HL-60 (cell line): ENCODE data around the gene PTPRD.

Experiments used
- DNase-seq, 2 experiments: peaks; one replicate each; pipeline ENCODE4 v3.0.0-alpha.2; 2010 to 2020; ENCODE audit warnings: low read depth in 1 of 2, low spot score in 1 of 2
- H3K27ac ChIP-seq: fragments of 250-450 bp; sonication (Bioruptor Pico); replicated peaks from 2 replicates; pipeline ENCODE4 v1.5.1; 2020; ENCODE audit warnings: mild to moderate bottlenecking, moderate library complexity
- H3K27me3 ChIP-seq: fragments of 250-450 bp; sonication (Bioruptor Pico); 2 replicates; pipeline ENCODE4 v1.5.1; 2021; ENCODE audit warnings: mild to moderate bottlenecking, moderate library complexity; ENCODE audit not compliant: insufficient read depth, poor library complexity, severe bottlenecking
- H3K4me3 ChIP-seq: replicated peaks from 2 replicates; pipeline ENCODE4 v1.5.1; 2011; ENCODE audit warnings: mild to moderate bottlenecking, control low read depth, low read length; ENCODE audit not compliant: insufficient read depth
- GABPA ChIP-seq: IDR thresholded peaks from 2 replicates; pipeline ENCODE4 v1.6.1; 2012; ENCODE audit warnings: low read depth
- POLR2AphosphoS5 ChIP-seq: IDR thresholded peaks from 2 replicates; pipeline ENCODE4 v1.6.1; 2012; ENCODE audit warnings: low read depth
- SPI1 ChIP-seq: IDR thresholded peaks from 2 replicates; pipeline ENCODE4 v1.6.1; 2012; ENCODE audit warnings: low read depth, mild to moderate bottlenecking, borderline replicate concordance
- TF ChIP-seq, protein P1 (sequence below): IDR thresholded peaks from 2 replicates; pipeline ENCODE4 v1.6.1; 2012; ENCODE audit warnings: low read depth; ENCODE audit not compliant: insufficient replicate concordance
- TF ChIP-seq, protein P2 (sequence below): IDR thresholded peaks from one replicate; pipeline ENCODE4 v1.5.1; 2011; ENCODE audit warnings: low read length, control low read depth, inconsistent platforms; ENCODE audit not compliant: insufficient read depth

PTPRD gene

DNA sequence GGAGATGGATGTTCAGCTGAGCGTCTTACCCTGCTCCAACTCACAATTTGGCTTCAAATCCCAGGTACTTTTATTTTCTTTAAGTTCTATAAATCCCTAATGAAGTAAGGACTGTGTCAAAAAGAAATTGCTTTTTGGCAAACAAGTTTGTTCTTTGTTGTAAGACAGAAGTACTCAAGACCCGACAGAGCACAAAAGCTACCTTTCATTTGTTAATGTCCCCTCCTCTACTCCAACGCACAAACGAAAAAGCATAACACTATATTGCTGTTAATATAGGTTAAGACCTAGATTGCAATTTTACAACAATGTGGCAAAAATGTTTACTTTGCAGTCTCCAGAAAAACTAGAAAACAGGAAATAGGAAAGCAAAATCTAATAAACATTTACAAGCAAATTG is 2217.8 kb downstream of the PTPRD start:
- no peak for DNase-seq
- H3K27me3 ChIP-seq, result peaks cover 3% of the 10 kb centered on the region
- TF ChIP-seq POLR2AphosphoS5 (no peak), SPI1 (no peak), GABPA (no peak)
- TF ChIP-seq, protein P1, sequence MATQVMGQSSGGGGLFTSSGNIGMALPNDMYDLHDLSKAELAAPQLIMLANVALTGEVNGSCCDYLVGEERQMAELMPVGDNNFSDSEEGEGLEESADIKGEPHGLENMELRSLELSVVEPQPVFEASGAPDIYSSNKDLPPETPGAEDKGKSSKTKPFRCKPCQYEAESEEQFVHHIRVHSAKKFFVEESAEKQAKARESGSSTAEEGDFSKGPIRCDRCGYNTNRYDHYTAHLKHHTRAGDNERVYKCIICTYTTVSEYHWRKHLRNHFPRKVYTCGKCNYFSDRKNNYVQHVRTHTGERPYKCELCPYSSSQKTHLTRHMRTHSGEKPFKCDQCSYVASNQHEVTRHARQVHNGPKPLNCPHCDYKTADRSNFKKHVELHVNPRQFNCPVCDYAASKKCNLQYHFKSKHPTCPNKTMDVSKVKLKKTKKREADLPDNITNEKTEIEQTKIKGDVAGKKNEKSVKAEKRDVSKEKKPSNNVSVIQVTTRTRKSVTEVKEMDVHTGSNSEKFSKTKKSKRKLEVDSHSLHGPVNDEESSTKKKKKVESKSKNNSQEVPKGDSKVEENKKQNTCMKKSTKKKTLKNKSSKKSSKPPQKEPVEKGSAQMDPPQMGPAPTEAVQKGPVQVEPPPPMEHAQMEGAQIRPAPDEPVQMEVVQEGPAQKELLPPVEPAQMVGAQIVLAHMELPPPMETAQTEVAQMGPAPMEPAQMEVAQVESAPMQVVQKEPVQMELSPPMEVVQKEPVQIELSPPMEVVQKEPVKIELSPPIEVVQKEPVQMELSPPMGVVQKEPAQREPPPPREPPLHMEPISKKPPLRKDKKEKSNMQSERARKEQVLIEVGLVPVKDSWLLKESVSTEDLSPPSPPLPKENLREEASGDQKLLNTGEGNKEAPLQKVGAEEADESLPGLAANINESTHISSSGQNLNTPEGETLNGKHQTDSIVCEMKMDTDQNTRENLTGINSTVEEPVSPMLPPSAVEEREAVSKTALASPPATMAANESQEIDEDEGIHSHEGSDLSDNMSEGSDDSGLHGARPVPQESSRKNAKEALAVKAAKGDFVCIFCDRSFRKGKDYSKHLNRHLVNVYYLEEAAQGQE, result no peak
- TF ChIP-seq, protein P2, sequence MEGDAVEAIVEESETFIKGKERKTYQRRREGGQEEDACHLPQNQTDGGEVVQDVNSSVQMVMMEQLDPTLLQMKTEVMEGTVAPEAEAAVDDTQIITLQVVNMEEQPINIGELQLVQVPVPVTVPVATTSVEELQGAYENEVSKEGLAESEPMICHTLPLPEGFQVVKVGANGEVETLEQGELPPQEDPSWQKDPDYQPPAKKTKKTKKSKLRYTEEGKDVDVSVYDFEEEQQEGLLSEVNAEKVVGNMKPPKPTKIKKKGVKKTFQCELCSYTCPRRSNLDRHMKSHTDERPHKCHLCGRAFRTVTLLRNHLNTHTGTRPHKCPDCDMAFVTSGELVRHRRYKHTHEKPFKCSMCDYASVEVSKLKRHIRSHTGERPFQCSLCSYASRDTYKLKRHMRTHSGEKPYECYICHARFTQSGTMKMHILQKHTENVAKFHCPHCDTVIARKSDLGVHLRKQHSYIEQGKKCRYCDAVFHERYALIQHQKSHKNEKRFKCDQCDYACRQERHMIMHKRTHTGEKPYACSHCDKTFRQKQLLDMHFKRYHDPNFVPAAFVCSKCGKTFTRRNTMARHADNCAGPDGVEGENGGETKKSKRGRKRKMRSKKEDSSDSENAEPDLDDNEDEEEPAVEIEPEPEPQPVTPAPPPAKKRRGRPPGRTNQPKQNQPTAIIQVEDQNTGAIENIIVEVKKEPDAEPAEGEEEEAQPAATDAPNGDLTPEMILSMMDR, result no peak
- no peak overlapping the region for H3K4me3 ChIP-seq
- no peak overlapping the region for H3K27ac ChIP-seq

DNA sequence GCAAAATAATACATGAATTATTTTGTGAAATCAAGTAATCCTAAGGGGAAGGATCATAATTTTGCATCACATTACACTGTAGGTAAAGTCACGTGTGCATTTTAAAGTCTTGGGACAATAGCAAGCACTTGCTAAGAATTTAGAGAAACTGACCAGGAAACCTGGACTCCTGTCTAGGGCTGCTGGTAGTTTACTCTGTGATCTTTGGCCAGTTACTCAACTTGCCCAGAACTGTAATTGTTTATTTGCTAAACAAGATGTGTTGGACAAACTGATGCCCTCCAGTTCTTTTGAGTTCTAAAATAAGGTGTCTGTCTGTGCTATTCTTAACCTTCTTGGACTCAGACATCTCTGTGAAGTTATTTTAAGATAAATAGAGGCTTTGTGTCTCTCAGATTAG is 2218.5 kb downstream of the PTPRD start:
- no peak for DNase-seq
- H3K27me3 ChIP-seq, result peaks cover 6% of the 10 kb centered on the region
- H3K27ac ChIP-seq, result no peak overlapping the region
- TF ChIP-seq GABPA, result no peak
- no peak for TF ChIP-seq POLR2AphosphoS5
- TF ChIP-seq, protein P2, result no peak
- no peak for TF ChIP-seq SPI1
- TF ChIP-seq, protein P1, result no peak
- no peak overlapping the region for H3K4me3 ChIP-seq

DNA sequence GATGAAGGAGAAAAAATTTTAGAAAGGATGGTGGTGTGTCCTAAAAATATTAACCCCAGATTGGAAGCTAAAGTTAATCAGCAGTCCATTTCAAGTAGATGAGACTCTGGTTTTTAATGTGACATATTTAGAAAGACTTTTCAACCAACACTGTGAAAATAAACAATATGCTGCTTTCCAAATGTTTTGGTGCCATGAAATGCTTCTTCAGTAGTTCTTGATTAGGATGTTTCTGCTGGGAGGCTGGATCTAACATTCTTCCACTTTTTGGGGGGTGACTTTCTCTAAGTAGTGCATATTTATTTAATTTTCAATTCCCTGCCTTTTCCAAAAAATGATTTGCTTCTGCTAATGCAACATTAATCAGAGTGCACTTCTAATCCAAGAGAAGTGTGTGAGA is 2219.9 kb downstream of the PTPRD start:
- H3K27ac ChIP-seq, result no peak overlapping the region
- DNase-seq, result no peak
- TF ChIP-seq POLR2AphosphoS5, result no peak
- TF ChIP-seq, protein P1, result no peak
- TF ChIP-seq SPI1, result no peak
- no peak for TF ChIP-seq GABPA
- TF ChIP-seq, protein P2, result no peak
- peaks cover 6% of the 10 kb centered on the region for H3K27me3 ChIP-seq
- H3K4me3 ChIP-seq, result no peak overlapping the region
